T-helper 2 cell treated with Interferon-gamma antibody and Interleukin-4, amounts not matched to agents 5 μg/mL and 100 μg/mL, for 36 hours (primary cell): ENCODE data around the gene EMC1.

Source experiments
- DNase-seq: peaks from one replicate; pipeline ENCODE4 v3.0.0; 2021; ENCODE audit warnings: low spot score
- H3K27ac Mint-ChIP-seq: one replicate; pipeline ENCODE4 v1.8.0; 2021; ENCODE audit warnings: mild to moderate bottlenecking, mixed read lengths
- H3K27me3 Mint-ChIP-seq: one replicate; pipeline ENCODE4 v1.8.0; 2021; ENCODE audit warnings: low read depth, mixed read lengths
- H3K36me3 Mint-ChIP-seq: one replicate; pipeline ENCODE4 v1.8.0; 2021; ENCODE audit warnings: low read depth, mixed read lengths
- H3K4me1 Mint-ChIP-seq: one replicate; pipeline ENCODE4 v1.8.0; 2021; ENCODE audit warnings: low read depth, mixed read lengths
- H3K4me3 Mint-ChIP-seq: one replicate; pipeline ENCODE4 v1.8.0; 2022; ENCODE audit warnings: mild to moderate bottlenecking, moderate library complexity, mixed read lengths
- H3K9me3 Mint-ChIP-seq: one replicate; pipeline ENCODE4 v1.8.0; 2021; ENCODE audit warnings: mixed read lengths

Gene EMC1

GRCh38 chr1:19178734-19179398 lies 72.5 kb downstream of the EMC1 start:
- H3K36me3 Mint-ChIP-seq: peaks cover 53% of the 10 kb centered on the region
- no peak for DNase-seq
- H3K4me1 Mint-ChIP-seq: peaks cover 15% of the 10 kb centered on the region
- H3K4me3 Mint-ChIP-seq: peak overlapping the region; percentile 27
- H3K9me3 Mint-ChIP-seq: no peaks in the 10 kb centered on the region
- no peaks in the 10 kb centered on the region for H3K27me3 Mint-ChIP-seq
- H3K27ac Mint-ChIP-seq: peak overlapping the region; percentile 85

- peaks cover 15% of the 10 kb centered on the region for H3K4me1 Mint-ChIP-seq
- peak overlapping the region; percentile 2 for H3K27ac Mint-ChIP-seq
- no peak for DNase-seq
- peaks cover 56% of the 10 kb centered on the region for H3K36me3 Mint-ChIP-seq
- no peak overlapping the region for H3K4me3 Mint-ChIP-seq
- H3K9me3 Mint-ChIP-seq: no peaks in the 10 kb centered on the region
- H3K27me3 Mint-ChIP-seq: no peaks in the 10 kb centered on the region
Measured at GRCh38 chr1:19177811-19178210, 73.5 kb downstream of the EMC1 start.

GRCh38 chr1:19169642-19170041 lies 81.7 kb downstream of the EMC1 start:
- Mint-ChIP-seq H3K9me3 (no peaks in the 10 kb centered on the region), H3K36me3 (peaks cover 73% of the 10 kb centered on the region), H3K4me3 (no peak overlapping the region), H3K27me3 (no peaks in the 10 kb centered on the region), H3K4me1 (peaks cover 3% of the 10 kb centered on the region), H3K27ac (no peak overlapping the region)
- no peak for DNase-seq

- Mint-ChIP-seq H3K27ac (no peak overlapping the region), H3K9me3 (no peaks in the 10 kb centered on the region), H3K27me3 (no peaks in the 10 kb centered on the region), H3K36me3 (peaks cover 72% of the 10 kb centered on the region), H3K4me3 (no peak overlapping the region), H3K4me1 (peaks cover 3% of the 10 kb centered on the region)
- no peak for DNase-seq
Measured at GRCh38 chr1:19167140-19167539, 84.2 kb downstream of the EMC1 start.

DNA sequence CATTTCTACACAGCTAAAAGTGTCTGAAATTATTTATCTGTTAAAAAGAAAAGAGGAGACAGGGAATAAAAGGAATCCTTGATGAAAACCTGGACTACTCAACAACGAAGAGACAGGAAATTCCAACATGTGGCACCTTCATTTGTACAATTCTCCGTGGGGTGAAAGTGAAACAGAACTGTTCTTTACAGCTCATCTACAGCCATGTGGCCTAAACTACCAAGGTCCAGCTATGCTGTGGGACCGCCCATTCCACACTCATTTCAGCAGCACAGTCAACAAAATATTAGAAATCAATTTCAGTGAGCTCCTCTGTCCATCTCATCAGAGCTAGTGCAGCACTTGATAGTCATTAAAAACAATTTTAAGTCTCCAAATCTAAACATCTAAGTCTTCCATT lies 85.3 kb downstream of the EMC1 start:
- Mint-ChIP-seq H3K36me3 (peaks cover 71% of the 10 kb centered on the region), H3K27me3 (no peaks in the 10 kb centered on the region), H3K9me3 (no peaks in the 10 kb centered on the region), H3K4me3 (no peak overlapping the region), H3K27ac (no peak overlapping the region), H3K4me1 (peaks cover 3% of the 10 kb centered on the region)
- DNase-seq: no peak
